Pons (tissue), 1 donor: ENCODE results near the gene ADGRL1.
"Not testable (repeated sequence)": the region's sequence is repeated elsewhere in the genome, so short reads cannot be mapped to it uniquely, and the experiment has no call there.

Source experiments
- DNase-seq: peaks from one replicate; pipeline ENCODE4 v3.0.0-alpha.2; 2016; ENCODE audit warnings: low spot score

The ADGRL1 gene

DNA sequence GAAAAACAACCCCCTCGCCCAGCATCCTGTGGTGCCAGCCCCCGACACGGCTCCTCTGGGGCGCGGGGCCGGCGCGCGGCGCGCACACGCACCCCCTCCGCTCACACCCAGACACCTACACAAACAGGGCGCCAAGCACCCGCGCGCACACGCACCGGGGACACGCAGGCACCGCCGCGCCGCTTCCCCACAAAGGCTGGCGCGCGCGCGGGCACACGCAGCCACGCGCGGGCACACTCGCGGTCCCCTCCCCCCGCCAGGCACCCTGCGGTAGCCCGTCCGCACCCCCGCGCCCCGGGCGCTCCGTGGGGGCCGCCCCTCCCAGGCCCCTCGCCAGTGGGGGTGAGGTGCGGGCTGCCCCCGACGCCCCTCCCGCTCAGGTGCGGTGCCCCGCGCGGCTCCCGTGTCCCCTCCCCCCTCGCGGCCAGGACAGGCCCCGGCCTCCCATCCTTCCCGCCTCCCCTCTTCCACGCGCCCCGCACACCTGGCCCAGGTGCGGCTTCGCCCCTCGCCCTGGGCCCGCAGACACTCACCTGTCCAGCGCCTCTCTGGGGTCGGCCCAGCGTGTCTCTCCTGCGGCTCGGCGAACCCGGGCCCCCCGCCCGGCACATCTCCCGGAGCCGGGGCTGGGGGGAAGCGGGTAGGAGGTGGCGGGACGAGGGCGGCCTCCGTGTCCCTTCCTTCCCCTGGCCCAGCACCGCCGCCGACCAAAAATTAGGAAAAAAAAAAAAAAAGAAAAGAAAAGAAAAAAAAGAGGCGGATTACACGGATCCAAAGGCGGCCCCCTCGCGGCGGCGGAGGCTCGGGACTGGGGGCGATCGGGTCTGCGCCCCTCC is at the start of gene ADGRL1:
Gene ADGRL1, minus strand, starts transcription at position 718 of the 836 bp plus-strand sequence. CDS start 22,567 bp downstream, outside the sequence.
- DNase-seq, result not testable (repeated sequence)

DNA sequence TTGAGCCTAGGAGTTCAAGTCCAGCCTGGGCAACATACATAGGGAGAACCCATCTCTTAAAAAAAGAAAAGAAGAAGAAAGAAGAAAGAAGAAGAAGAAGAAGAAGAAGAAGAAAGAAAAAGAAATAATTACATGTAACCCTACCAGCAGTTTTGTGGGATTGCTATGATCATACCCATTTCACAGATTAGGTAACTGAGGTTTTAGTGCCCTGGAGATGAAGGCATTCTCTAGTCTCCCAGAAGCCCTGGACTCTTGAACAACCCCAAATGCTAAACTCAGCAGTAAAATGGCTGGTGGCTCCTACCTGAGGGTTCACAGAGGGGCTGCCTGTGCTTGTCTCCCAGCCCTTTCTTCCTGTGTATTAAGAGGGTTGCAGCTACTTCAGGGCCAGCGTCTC is 49.3 kb upstream of the ADGRL1 start:
- not testable (repeated sequence) for DNase-seq

DNA sequence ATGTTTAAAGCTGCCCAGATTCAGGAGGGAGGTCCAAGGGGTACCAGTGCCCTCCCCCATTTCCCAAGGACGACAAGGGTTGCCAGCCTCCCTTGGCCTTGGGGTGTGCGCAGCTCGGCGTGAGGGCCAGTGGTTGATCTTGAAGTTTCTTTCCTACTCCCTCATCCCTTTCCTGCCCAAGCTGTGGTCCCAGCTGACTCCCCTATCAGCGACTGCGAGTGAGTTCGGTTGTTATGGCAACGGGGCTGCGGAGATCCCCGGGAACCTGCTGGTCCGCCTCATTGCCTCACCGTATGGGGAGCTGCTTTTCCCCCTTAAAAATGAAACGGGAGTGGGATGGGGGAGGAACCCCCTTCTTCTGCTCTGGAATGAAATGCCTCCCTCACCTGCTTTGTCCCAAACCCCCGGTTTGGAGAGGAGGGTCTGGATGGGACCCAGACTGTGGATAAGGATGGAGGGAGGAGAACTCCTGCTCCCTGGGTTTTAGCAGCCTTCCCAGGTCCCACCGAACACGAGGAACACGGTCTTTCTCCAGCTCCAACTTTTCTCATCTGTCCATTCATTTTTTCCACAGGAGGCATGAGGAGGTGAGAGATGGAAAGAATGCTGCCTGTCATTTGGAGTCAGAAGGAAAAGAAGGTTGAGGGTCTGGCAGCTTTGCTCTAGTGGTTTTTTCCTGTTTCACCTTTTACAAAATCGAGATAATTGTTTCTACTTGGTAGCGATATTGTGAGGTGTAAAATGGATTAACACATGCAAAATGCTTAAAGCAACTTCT is 48.0 kb upstream of the ADGRL1 start:
- not testable (repeated sequence) for DNase-seq

DNA sequence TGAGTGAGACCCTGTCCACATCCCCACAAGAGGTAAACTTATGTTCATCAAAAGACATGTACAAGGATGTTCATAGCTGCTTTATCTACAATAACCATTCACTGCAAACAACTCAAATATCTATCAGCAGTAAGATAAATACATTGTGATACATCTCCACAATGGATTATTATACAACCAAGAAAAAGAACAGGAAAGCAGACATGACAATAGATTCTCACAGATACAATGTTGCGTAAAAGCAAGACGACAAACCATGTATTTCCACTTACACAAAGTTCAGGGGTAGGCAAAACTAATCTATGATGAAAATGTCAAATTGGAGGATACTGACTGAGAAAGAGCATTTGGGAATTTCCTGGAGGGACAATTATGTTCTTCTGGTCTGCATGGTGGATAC is 46.2 kb upstream of the ADGRL1 start:
- DNase-seq, result not testable (repeated sequence)

DNA sequence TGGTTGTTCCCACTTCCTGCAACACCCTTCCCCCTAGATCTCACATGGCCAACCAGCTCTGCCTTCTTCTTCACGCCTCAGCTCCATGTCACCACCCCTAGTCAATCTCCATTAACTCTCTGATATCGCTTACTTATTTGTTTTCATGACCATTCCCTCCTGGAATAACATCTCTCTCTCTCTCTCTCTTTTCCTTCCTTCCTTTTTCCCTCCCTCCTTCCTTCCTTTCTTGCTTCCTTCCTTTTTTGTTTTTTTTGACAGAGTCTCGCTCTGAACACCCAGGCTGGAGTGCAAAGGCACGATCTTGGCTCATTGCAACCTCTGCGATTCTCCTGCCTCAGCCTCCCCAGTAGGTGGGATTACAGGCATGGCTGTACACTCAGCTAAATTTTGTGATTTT is 44.9 kb upstream of the ADGRL1 start:
- DNase-seq, result no peak

DNA sequence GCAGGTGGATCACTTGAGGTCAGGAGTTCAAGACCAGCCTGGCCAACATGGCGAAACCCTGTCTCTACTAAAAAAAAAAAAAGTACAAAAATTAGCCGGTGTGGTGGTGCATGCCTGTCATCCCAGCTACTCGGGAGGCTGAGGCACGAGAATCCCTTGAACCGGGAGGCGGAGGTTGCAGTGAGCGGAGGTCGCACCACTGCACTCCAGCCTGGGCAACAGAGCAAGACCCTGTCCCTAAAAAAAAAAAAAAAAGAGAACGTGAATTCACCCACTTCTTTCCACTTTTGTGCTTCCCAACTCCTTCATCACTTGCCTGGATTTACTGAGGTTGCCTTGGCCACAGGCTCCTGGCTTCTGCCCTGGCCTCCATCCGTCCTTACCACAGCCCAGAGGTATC is 44.3 kb upstream of the ADGRL1 start:
- not testable (repeated sequence) for DNase-seq

DNA sequence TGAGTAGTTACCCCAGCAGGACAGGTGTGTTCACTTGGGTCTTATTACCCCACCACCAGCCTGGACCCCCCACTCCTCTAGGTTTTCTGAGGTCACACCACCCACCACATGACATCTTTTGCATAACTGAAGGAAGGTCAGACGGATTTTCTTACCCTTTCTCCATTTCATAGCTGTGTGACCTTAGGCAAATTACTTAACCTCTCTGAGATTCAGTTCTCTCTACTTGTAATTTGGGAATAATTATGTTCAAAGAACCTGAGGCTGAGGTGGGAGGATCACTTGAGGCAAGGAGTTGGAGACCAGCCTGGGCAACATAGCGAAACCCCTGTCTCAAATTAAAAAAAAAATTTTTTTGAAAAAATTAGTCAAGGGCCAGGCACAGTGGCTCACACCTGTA is 43.9 kb upstream of the ADGRL1 start:
- not testable (repeated sequence) for DNase-seq

DNA sequence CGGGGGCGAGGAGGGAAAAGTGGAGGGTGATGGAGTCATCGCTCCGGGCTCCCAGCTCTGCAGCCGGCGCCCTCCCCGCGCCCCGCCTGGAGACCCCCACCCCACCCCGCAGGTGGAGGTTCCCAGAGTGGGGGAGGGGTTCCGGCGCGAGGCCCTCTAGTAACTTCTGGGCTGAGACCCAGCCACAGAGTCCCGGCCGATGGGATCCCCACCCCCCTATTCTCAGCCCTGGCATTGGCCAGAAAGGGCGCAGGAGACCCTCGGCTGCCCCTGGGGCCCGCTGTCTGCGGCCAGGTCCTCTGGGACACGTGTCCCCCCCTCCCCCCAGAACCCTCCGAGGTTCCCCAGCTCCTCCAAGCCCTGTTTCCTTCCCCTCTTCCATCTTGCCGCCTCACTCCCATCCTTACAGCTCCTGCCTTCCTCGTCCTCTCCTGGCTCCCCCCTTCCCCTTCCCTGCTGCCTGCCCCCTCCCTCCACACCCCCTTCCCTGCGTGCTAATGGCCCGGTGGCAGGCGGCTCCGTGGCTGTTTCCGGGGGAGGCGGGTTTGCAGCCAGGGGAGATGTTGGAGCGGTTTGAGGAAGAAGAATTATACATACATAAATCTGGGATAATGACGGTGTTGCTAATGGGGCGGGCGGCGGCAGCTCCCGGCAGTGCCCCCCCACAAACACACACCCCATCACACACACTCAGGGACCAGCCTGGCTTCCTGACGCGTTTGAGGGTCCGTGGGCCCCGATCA is 43.2 kb upstream of the ADGRL1 start:
- DNase-seq, result peak; percentile 6

DNA sequence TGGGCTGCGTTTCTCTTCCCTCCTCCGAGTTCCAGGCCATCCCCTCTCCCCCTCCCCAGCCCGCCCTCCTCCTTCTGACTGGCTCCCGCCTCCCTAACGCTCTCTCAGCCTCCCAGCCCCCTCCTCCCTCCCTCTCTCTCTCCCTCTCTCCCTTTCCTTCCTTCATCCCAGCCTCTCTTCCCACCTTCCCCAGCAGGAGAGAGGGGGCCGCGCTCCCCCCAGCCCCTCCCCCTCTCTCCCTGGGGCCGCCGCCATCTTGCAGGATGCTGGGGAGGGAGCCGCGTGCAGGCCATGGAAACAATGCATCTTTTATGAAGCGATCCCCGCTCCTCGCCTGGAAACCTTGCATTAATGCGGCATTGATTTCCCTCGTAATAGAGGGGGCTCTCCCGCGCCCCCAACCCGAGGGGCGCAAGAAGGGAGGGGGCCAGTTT is 42.6 kb upstream of the ADGRL1 start:
- peak; percentile 42 for DNase-seq

DNA sequence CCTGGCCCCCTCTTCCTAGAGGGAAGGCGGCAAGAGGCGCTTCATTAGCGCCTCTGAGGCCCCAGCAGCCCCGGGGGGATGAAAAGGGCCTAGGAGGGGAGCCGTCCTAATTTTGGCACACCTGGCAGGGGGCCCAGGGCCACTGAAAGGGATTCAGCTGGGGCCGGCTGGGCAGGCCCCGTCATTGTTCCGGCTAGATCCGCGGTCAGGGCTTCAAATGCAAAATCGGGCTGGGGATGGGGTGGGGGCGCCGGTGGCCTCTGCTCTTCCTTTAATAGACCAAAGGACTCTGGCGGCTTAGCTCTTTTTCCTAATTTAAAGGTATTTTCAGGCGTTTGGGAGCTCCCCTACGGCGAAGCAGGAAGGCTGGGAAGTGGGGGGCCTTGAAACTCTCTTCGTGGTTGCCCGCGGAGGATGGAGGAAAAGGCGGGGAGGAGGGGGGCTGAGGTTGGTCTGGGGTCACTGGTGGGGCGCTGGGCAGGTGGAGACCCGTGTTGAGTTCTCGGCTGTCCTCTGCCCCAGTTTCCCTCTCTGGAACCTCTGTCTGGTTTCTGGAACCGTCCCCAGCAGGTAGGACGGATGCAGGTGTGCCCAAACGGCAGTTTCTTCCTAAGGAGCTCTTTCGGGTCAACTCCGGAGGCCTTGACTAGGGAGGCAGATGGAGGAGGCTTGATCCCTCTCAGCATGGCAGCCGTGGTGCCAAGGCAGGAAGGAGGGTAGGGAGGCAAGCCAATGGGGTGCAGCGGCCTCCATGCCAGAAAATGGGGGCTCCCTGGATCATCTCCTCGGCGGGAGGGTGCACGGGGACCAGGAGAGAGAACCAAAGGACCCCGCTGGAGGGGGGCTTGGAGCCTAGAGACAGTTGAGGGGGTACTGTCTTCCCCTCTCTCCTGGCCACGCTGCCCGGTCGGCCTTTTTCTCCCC is 41.8 kb upstream of the ADGRL1 start:
- DNase-seq, result peak; percentile 1

DNA sequence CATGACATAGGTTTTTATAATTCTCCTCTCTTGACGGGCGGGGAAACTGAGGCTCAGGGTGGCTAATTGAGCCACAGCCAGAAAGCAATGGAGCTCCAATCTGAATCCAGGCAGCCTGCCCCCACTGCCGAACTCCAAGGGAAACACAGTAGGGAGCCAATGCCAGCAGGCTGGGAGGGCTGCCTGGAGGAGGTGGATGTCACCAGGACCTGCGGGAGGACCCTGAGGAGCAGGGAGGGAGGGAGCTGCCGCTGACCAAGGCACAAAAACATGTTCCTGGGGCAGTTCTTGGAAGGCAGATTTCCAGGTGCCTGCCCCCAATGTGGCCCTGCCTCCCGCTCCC is 41.2 kb upstream of the ADGRL1 start:
- not testable (repeated sequence) for DNase-seq

DNA sequence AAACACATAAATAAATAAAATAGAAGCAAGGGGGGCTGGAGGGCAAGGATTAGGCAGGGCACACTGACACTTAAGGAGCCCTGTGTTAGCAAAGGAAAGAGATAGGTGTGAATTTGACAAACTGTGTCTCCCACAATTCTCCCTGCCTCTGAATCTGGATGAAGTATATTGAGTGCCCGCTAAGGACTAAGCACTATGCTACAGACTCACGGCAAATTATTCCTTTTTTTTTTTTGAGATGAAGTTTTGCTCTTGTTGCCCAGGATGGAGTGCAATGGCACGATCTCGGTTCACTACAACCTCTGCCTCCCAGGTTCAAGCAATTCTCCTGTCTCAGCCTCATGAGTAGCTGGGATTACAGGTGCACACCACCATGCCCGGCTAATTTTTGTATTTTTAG is 38.4 kb upstream of the ADGRL1 start:
- DNase-seq, result not testable (repeated sequence)

DNA sequence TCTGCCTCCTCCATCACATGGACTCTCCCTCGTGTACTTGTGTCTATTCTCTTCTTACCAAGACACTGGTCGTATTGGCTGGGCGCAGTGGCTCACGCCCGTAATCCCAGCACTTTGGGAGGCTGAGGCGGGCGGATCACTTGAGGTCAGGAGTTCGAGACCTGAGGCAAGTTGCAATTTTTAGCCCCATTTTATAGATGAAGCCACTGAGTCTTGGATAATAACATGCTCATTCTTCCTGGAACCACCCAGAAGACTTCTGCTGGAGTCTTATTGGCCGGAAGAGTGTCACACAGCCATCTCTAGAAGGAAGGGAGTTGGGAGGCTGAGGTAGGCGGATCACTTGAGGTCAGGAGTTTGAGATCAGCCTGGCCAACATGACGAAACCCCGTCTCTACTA is 37.7 kb upstream of the ADGRL1 start:
- not testable (repeated sequence) for DNase-seq

DNA sequence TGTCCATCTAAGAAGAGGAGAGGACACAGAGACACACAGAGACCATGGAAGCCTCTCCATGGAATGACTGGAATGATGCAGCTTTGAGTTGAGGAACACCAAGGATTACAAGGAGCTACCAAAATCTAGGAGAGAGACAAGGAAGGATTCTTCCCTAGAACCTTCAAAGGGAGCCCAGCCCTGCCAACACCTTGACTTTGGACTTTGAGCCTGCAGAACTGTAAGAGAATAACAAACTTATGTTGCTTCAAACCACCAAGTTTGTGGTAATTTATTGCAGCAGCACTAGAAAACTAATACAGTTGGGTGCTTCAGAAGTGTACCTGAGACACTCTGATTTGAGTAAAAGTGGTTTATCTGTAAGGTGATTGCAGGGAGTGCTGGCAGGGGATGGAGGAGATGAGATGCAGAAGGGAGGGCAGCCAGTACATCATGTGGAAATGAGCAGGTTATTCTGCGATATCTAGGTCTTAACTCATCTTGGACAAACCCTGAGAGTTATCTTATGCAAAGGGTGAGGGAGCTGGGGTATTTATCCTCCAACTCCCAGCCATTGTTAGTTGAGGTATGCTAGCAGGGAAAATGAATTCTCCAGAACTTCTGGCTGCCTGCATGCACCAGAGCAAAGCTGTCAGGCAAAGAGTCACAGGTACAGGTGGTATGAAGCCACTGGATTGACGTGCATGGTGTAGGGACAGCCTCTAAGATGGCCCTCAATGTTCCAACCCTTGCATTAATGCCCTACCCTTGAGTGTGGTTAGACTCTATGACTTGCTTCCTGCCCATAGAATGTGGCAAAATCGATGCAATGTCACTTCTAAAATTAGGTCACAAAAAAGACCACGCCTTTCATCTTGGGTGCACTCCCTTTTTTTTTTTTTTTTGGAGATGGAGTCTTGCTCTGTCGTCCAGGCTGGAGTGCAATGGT is 31.3 kb upstream of the ADGRL1 start:
- DNase-seq, result no peak

DNA sequence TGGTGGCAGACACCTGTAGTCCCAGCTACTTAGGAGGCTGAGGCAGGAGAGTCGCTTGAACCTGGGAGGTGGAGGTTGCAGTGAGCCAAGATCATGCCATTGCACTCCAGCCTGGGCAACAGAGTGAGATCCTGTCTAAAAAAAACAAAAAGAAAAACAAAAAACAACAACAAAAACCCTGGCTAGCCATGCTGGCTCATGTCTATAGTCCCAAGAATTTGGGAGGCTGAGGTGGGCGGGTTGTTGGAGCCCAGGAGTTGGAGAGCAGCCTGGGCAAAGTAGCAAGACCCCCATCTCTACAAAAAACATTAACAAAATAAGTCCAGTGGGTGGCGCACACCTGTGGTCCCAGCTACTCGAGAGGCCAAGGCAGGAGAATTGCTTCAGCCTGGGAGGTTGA is 27.0 kb upstream of the ADGRL1 start:
- not testable (repeated sequence) for DNase-seq

DNA sequence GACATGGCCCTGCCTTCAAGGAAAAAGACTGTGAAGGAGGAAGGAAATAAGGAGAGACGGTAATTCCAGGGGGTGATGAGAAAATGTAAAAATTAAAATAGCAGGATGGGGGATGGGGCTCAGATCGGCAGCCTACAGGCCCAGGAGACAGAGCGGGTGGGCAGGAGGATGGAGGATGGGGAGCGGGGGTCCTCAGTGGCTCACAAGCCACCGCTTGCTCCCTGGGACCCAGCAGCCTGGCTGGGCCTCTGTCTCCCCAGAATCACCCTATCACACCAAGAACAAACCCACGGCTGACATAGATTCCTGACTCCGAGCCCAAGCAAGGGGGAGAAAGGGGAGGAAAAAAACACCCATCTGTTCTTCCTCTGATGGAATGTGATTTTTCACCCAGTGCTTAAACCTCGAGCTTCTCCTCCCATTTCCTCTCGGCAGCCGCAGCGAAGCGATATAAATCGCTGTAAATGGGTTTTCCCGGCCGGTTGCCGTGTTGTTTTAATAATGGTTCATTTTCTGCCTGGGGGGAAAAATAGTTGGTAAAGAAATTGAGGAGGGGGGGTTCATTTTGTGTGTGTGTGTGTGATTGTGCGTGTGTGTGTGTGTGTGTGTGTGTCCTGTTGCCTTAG is 22.6 kb upstream of the ADGRL1 start:
- DNase-seq, result not testable (repeated sequence)

DNA sequence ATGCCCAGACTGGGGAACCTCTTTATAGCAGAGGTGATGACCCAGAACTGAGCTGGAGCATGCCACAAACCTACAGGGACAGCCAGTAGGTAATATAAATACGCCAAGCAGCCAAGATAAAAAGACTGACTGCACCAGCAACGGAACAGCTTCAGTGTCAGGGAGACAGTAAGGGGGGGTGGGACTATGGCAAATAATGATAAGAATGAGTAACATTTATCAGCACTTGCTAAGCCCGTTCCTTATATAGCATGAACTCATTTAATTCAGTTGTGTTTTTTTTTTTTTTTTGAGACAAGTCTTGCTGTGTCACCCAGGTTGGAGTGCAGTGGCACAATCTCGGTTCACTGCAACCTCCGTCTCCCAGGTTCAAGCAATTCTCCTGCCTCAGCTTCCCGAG is 20.5 kb upstream of the ADGRL1 start:
- not testable (repeated sequence) for DNase-seq

DNA sequence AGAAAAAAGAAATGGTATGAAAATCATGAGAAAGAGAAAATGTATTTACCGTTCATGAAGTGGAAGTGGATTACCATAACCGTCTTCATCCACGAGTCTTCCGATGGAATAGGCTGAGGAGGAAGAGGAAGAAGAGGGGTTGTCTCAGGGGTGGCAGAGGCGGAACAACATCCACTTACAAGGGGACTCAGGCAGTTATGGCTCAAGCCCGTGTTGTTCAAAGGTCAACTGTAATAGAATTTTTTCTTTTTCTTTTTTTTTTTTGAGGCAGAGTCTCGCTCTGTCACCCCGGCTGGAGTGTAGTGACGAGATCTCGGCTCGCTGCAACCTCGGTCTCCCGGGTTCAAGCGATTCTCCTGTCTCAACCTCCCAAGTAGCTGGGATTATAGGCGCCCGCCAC is 16.9 kb upstream of the ADGRL1 start:
- no peak for DNase-seq

DNA sequence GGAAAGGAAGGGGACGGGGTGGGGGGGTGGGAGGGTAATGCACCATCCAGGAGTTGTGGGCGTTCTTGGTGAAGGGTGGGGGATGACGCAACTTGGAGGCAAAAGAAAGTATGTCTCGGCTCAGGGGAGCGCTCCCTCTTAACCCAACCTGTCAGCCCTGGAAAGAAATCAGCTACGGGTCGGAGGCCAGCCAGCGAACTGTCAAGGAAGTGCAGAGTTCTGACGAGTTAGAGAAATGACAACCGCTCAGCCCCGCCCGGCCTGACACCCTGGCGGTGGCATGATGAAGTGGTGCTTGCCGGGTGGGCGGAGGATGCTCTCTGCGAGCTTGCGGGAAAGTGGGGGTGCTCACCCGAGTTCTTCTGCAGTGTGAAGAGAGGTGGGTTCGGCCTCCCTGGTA is 15.4 kb upstream of the ADGRL1 start:
- not testable (repeated sequence) for DNase-seq
